Activated CD8-positive, alpha-beta T cell treated with anti-CD3 and anti-CD28 coated beads, Interleukin-2, amount 10 ng/mL, durations not matched to agents 7 days and 5 days (primary cell): ENCODE measurements around the gene MYL11. TPM values are rescaled to one million over a fixed set of nuclear protein-coding genes. Genes with fewer than 3 reads are reported as not detected.

Experiments
- ATAC-seq: fragments of 150-1000 bp; cut with Tn5 transposase; one replicate; pipeline ENCODE4 v1.10.0; 2021; ENCODE audit warnings: moderate library complexity
- CTCF ChIA-PET: fragments of 350-600 bp; sonication (Branson Sonifier 250); formaldehyde crosslinking; loops from one replicate; lab custom pipeline; 2021; ENCODE audit warnings: antibody characterized with exemption; lab: Charles Lee
- POLR2A ChIA-PET: fragments of 350-600 bp; sonication (Branson Sonifier 250); formaldehyde crosslinking; loops from one replicate; lab custom pipeline; 2021; ENCODE audit warnings: antibody characterized with exemption; lab: Charles Lee
- DNase-seq: peaks from one replicate; pipeline ENCODE4 v3.0.0-alpha.2; 2020
- H3K27ac Mint-ChIP-seq: one replicate; pipeline ENCODE4 v1.8.0; 2021; ENCODE audit warnings: mild to moderate bottlenecking, mixed read lengths
- H3K27me3 Mint-ChIP-seq: one replicate; pipeline ENCODE4 v1.8.0; 2021; ENCODE audit warnings: low read depth, mixed read lengths
- H3K36me3 Mint-ChIP-seq: one replicate; pipeline ENCODE4 v1.8.0; 2021; ENCODE audit warnings: low read depth, mixed read lengths
- H3K4me1 Mint-ChIP-seq: one replicate; pipeline ENCODE4 v1.8.0; 2021; ENCODE audit warnings: low read depth, mixed read lengths
- H3K4me3 Mint-ChIP-seq: one replicate; pipeline ENCODE4 v1.8.0; 2021; ENCODE audit warnings: mild to moderate bottlenecking, mixed read lengths
- H3K9me3 Mint-ChIP-seq: one replicate; pipeline ENCODE4 v1.8.0; 2022; ENCODE audit warnings: mixed read lengths; ENCODE audit not compliant: insufficient read depth
- total RNA-seq, 2 experiments: library from RNA; stranded (reverse); gene quantifications; one replicate each; pipeline ENCODE4 v1.2.3, GENCODE V29; 2021

Gene MYL11
- total RNA-seq, 2 experiments from 2014 or later = 1.3 TPM; not detected in 1

DNA sequence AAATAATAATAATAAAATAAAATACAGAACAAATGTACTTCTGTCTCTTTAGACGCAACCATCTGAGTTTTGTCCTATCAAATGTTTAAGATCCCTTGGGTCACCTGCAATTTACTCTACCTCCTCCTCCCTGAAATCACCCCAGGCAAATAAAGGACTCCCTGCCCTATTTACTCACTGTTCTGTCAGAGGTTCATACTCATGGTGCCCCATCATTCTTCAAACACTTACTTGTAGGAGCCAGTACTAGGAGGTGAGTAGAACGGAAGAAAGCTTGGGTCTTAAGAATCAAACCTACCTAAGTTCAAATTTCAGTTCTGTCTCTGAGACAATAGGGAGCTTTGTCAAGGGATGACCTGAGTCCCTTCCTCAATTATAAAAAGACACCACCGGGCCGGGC, 8.1 kb upstream of the MYL11 start:
- Mint-ChIP-seq H3K9me3 (no peaks in the 10 kb centered on the region), H3K36me3 (peaks cover 57% of the 10 kb centered on the region), H3K27me3 (no peaks in the 10 kb centered on the region), H3K27ac (no peak overlapping the region), H3K4me1 (peaks cover 45% of the 10 kb centered on the region), H3K4me3 (peak overlapping the region; percentile 95)
- POLR2A ChIA-PET = interaction anchor here (0.9 to 1.6 kb wide), 2 partner anchors 12 to 41 kb away, joined by 3 read pairs; partner anchors contain the start of genes CD2BP2 and ZNF771
- ATAC-seq (no peak), DNase-seq (no peak)
- CTCF ChIA-PET = interaction anchor here (1.2 to 3.2 kb wide), 2 partner anchors 10 to 43 kb away, joined by 6 to 16 read pairs; no protein-coding TSS in a partner anchor

GRCh38 chr16:30367349-30368009, 7.1 kb upstream of the MYL11 start:
- Mint-ChIP-seq H3K27ac (peak overlapping the region; percentile 51), H3K27me3 (no peaks in the 10 kb centered on the region), H3K9me3 (no peaks in the 10 kb centered on the region), H3K36me3 (peaks cover 52% of the 10 kb centered on the region), H3K4me3 (peak overlapping the region; percentile 95), H3K4me1 (peaks cover 54% of the 10 kb centered on the region)
- ChIA-PET POLR2A (interaction anchor here (1.5 to 1.6 kb wide), 2 partner anchors 10 to 40 kb away, joined by 3 to 4 read pairs; partner anchors contain the start of gene ZNF771), CTCF (interaction anchor here (1.6 to 3.2 kb wide), 4 partner anchors 26 to 42 kb away, joined by 5 to 16 read pairs (median 12); partner anchors contain the start of gene ZNF48)
- ATAC-seq (no peak), DNase-seq (no peak)

- DNase-seq = no peak
- no peaks in the 10 kb centered on the region for H3K9me3 Mint-ChIP-seq
- peaks cover 46% of the 10 kb centered on the region for H3K36me3 Mint-ChIP-seq
- ChIA-PET POLR2A (interaction anchor here (1.5 to 1.9 kb wide), 3 partner anchors 10 to 39 kb away, joined by 3 to 6 read pairs (median 4); partner anchors contain the start of genes SEPTIN1 and ZNF771), CTCF (interaction anchor here (1.4 to 2.6 kb wide), 6 partner anchors 10 to 41 kb away, joined by 4 to 16 read pairs (median 9); partner anchors contain the start of genes SEPTIN1, ZNF48 and ZNF771)
- no peaks in the 10 kb centered on the region for H3K27me3 Mint-ChIP-seq
- ATAC-seq = no peak
- peaks cover 54% of the 10 kb centered on the region for H3K4me1 Mint-ChIP-seq
- peak overlapping the region; percentile 95 for H3K4me3 Mint-ChIP-seq
- H3K27ac Mint-ChIP-seq = peak overlapping the region; percentile 85
These were observed 6.3 kb upstream of the MYL11 start for GRCh38 chr16:30368122-30368791.

DNA sequence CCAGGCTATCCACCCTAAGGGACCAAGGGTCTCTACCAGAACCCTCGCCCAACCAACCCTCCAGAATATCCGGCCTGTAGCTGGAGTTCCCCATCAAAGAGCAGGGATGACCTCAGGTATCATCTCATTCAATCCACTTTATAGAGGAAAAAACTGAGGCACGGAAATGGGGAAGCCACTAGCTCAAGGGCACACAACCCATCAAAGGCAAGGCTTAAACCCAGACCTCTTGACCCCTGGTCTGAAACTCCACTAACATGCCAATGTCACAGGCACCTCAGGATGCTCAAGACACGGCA, 5.9 kb upstream of the MYL11 start:
- H3K4me3 Mint-ChIP-seq = peak overlapping the region; percentile 95
- H3K4me1 Mint-ChIP-seq = peaks cover 51% of the 10 kb centered on the region
- ChIA-PET POLR2A (interaction anchor here (0.8 to 1.9 kb wide), 3 partner anchors 9 to 33 kb away, joined by 3 to 6 read pairs (median 3); partner anchors contain the start of gene SEPTIN1), CTCF (interaction anchor here (0.6 to 2.6 kb wide), 9 partner anchors 10 to 49 kb away, joined by 3 to 16 read pairs (median 5); partner anchors contain the start of genes SEPTIN1, ZNF48 and ZNF771)
- no peaks in the 10 kb centered on the region for H3K9me3 Mint-ChIP-seq
- H3K27me3 Mint-ChIP-seq = no peaks in the 10 kb centered on the region
- peak overlapping the region; percentile 85 for H3K27ac Mint-ChIP-seq
- H3K36me3 Mint-ChIP-seq = peaks cover 42% of the 10 kb centered on the region
- DNase-seq = no peak
- no peak for ATAC-seq

GRCh38 chr16:30369091-30369937, 5.3 kb upstream of the MYL11 start:
- DNase-seq = peak; percentile 41
- H3K9me3 Mint-ChIP-seq = no peaks in the 10 kb centered on the region
- ChIA-PET CTCF (interaction anchor here (0.6 to 2.6 kb wide), 9 partner anchors 9 to 48 kb away, joined by 3 to 16 read pairs (median 5); partner anchors contain the start of genes SEPTIN1, ZNF48 and ZNF771), POLR2A (interaction anchor here (0.8 to 1.9 kb wide), 3 partner anchors 9 to 34 kb away, joined by 3 to 6 read pairs (median 3); partner anchors contain the start of gene SEPTIN1)
- no peaks in the 10 kb centered on the region for H3K27me3 Mint-ChIP-seq
- no peak for ATAC-seq
- H3K4me1 Mint-ChIP-seq = peaks cover 51% of the 10 kb centered on the region
- H3K27ac Mint-ChIP-seq = peak overlapping the region; percentile 85
- H3K36me3 Mint-ChIP-seq = peaks cover 41% of the 10 kb centered on the region
- peak overlapping the region; percentile 95 for H3K4me3 Mint-ChIP-seq

- DNase-seq (no peak), ATAC-seq (peak; percentile 4)
- Mint-ChIP-seq H3K36me3 (peaks cover 35% of the 10 kb centered on the region), H3K27ac (peak overlapping the region; percentile 92), H3K9me3 (no peaks in the 10 kb centered on the region), H3K27me3 (no peaks in the 10 kb centered on the region), H3K4me1 (peaks cover 46% of the 10 kb centered on the region), H3K4me3 (peak overlapping the region; percentile 83)
- ChIA-PET POLR2A (interaction anchor here (0.9 to 2.7 kb wide), 4 partner anchors 12 to 187 kb away, joined by 3 to 20 read pairs (median 6); partner anchors contain the start of genes CD2BP2, CORO1A and SEPTIN1), CTCF (interaction anchor here (0.7 to 2.6 kb wide), 12 partner anchors 13 to 258 kb away, joined by 3 to 16 read pairs (median 6); partner anchors contain the start of genes CD2BP2, DCTPP1, SEPTIN1 and ZNF771)
These were observed 4.6 kb upstream of the MYL11 start for GRCh38 chr16:30369938-30370455.

DNA sequence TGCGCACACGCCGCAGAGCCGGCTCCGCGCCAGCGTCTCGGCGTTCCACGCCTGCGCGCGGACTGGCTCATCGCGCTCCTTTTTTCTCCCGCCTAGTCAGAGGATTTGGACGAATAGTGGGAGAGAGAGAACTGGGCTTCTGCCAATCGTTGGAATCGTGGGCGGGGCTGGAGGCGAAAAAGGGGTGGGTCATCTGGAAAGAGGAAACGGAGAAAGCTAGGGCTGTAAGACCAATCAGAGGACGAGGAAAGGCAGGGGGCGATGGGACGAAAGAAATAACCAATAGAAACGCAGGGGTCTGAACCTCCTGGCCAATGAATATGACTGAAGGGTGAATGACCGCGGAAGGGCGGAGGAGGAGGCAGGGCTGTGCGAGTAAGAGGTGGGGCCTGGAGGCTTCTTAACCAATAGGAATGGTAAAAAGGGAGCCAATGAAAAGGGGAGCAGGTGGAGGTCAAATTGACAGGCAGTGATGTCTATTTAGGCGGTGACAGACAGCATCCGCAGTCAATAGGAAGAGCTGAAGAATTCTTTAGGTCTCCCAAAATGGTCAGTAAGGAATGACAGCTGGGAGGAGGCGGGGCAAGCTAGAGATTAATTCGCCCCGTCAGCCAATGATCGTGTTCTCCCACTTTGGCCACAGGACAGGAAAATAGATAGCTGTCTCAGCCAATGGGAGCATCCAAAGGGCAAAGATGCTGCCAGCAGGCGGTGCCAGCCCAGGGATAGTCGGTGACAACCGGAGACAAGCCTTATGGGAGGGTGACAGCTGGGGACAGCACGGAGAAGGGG, 4.0 kb upstream of the MYL11 start, which contains the start of gene TBC1D10B:
TSS of gene TBC1D10B (minus strand) at position 39 of the 792 bp plus-strand sequence. CDS start 311 bp downstream, outside the sequence.
- H3K27me3 Mint-ChIP-seq = no peaks in the 10 kb centered on the region
- peaks cover 29% of the 10 kb centered on the region for H3K36me3 Mint-ChIP-seq
- DNase-seq (peak; percentile 100), ATAC-seq (peak; percentile 87)
- H3K4me3 Mint-ChIP-seq = peak within 1 kb of the TSS; percentile 95
- H3K4me1 Mint-ChIP-seq = peaks cover 45% of the 10 kb centered on the region
- no peaks in the 10 kb centered on the region for H3K9me3 Mint-ChIP-seq
- H3K27ac Mint-ChIP-seq = peak within 1 kb of the TSS; percentile 92
- CTCF ChIA-PET = interaction anchor here (0.5 to 3.0 kb wide), 17 partner anchors 10 to 259 kb away, joined by 3 to 36 read pairs (median 5); partner anchors contain the start of genes CD2BP2, DCTPP1, SEPTIN1 and ZNF48
- POLR2A ChIA-PET = interaction anchor here (0.6 to 2.7 kb wide), 11 partner anchors 10 to 639 kb away, joined by 3 to 20 read pairs (median 4); partner anchors contain the start of genes CD2BP2, CORO1A, SEPTIN1 and ZNF764

- DNase-seq (no peak), ATAC-seq (no peak)
- H3K36me3 Mint-ChIP-seq = peaks cover 26% of the 10 kb centered on the region
- H3K27me3 Mint-ChIP-seq = no peaks in the 10 kb centered on the region
- ChIA-PET CTCF (interaction anchor here (0.9 to 3.0 kb wide), 12 partner anchors 9 to 244 kb away, joined by 3 to 36 read pairs (median 6); partner anchors contain the start of genes CD2BP2, DCTPP1, SEPTIN1 and ZNF48), POLR2A (interaction anchor here (0.9 to 2.7 kb wide), 9 partner anchors 9 to 187 kb away, joined by 3 to 20 read pairs (median 4); partner anchors contain the start of genes CD2BP2, SEPTIN1, ZNF764 and ZNF771)
- H3K4me1 Mint-ChIP-seq = peaks cover 43% of the 10 kb centered on the region
- H3K4me3 Mint-ChIP-seq = peak overlapping the region; percentile 83
- peak overlapping the region; percentile 92 for H3K27ac Mint-ChIP-seq
- H3K9me3 Mint-ChIP-seq = no peaks in the 10 kb centered on the region
These were observed 3.3 kb upstream of the MYL11 start for GRCh38 chr16:30371248-30371816.

DNA sequence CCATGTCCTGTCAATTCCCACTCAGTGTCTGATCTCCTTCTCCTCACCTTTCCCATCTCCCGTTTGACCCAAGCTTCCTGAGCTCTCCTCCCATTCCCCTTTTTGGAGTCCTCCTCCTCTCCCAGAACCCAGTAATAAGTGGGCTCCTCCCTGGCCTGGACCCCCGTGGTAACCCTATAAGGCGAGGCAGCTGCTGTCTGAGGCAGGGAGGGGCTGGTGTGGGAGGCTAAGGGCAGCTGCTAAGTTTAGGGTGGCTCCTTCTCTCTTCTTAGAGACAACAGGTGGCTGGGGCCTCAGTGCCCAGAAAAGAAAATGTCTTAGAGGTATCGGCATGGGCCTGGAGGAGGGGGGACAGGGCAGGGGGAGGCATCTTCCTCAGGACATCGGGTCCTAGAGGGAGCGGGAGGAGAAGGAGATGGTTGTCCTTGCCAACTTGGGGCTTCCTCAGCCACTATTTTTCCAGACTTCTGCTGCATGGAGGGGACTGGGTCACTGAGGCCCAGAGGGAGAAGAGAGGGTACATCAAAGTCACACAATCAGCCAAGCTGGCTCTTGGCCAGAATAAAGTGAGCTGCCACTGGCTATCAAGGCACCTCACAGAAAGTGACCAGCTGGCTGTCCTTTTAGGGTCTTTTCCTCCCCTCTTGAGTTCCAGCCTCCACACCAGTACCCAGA, 2.4 kb upstream of the MYL11 start:
- ChIA-PET POLR2A (interaction anchor here (0.5 to 2.7 kb wide), 6 partner anchors 10 to 208 kb away, joined by 3 to 20 read pairs (median 4); partner anchors contain the start of genes CD2BP2, SEPTIN1, ZNF764 and ZNF771), CTCF (interaction anchor here (1.9 to 3.0 kb wide), 5 partner anchors 8 to 58 kb away, joined by 5 to 36 read pairs (median 11); partner anchors contain the start of genes CD2BP2, DCTPP1 and ZNF771)
- ATAC-seq (no peak), DNase-seq (no peak)
- H3K27ac Mint-ChIP-seq = peak overlapping the region; percentile 92
- H3K27me3 Mint-ChIP-seq = no peaks in the 10 kb centered on the region
- peak overlapping the region; percentile 83 for H3K4me3 Mint-ChIP-seq
- peaks cover 43% of the 10 kb centered on the region for H3K4me1 Mint-ChIP-seq
- H3K36me3 Mint-ChIP-seq = peaks cover 20% of the 10 kb centered on the region
- H3K9me3 Mint-ChIP-seq = no peaks in the 10 kb centered on the region
